Measurements from ENCODE around the gene SERPINA1. TPM values are rescaled to one million over a fixed set of nuclear protein-coding genes. Genes with fewer than 3 reads are reported as not detected.

The SERPINA1 gene
- total RNA-seq, 1 experiment from 2014 or later, result 235 TPM

GRCh38 chr14:94403312-94403932 is 15.0 kb upstream of the SERPINA1 start:
- Mint-ChIP-seq H3K27ac (ENCODE audit: unreplicated experiment) (no peak overlapping the region), H3K4me1 (ENCODE audit: low read depth, unreplicated experiment) (peaks cover 2% of the 10 kb centered on the region), H3K4me3 (ENCODE audit: low read depth, unreplicated experiment) (no peak overlapping the region), H3K36me3 (ENCODE audit: insufficient read depth, unreplicated experiment) (no peaks in the 10 kb centered on the region), H3K9me3 (ENCODE audit: low read depth, unreplicated experiment) (no peaks in the 10 kb centered on the region), H3K27me3 (ENCODE audit: unreplicated experiment) (no peaks in the 10 kb centered on the region)
- CTCF ChIA-PET, result no interaction called here
- no peak for DNase-seq
- no TSS peak for BruUV-seq (replicated peaks)
- TF ChIP-seq CTCF (IDR thresholded peaks at IDR 0.05; ENCODE audit: unreplicated experiment), result no peak
- intact Hi-C loops (cut with micrococcal nuclease; ENCODE audit: unreplicated experiment), result no loop called here

- no peak for DNase-seq
- TF ChIP-seq CTCF (IDR thresholded peaks at IDR 0.05; ENCODE audit: unreplicated experiment), result no peak
- H3K36me3 Mint-ChIP-seq (ENCODE audit: insufficient read depth, unreplicated experiment), result no peaks in the 10 kb centered on the region
- peaks cover 24% of the 10 kb centered on the region for H3K4me1 Mint-ChIP-seq (ENCODE audit: low read depth, unreplicated experiment)
- H3K4me3 Mint-ChIP-seq (ENCODE audit: low read depth, unreplicated experiment), result no peak overlapping the region
- no TSS peak for BruUV-seq (replicated peaks)
- H3K27ac Mint-ChIP-seq (ENCODE audit: unreplicated experiment), result no peak overlapping the region
- H3K27me3 Mint-ChIP-seq (ENCODE audit: unreplicated experiment), result no peaks in the 10 kb centered on the region
- H3K9me3 Mint-ChIP-seq (ENCODE audit: low read depth, unreplicated experiment), result no peaks in the 10 kb centered on the region
- CTCF ChIA-PET, result interaction anchor here (0.6 kb wide), 1 partner anchor 85 kb away, joined by 8 read pairs; no protein-coding TSS in a partner anchor
- intact Hi-C loops (cut with micrococcal nuclease; ENCODE audit: unreplicated experiment), result no loop called here
Measured at GRCh38 chr14:94401083-94401482, 12.7 kb upstream of the SERPINA1 start.

- Mint-ChIP-seq H3K27ac (ENCODE audit: unreplicated experiment) (no peak overlapping the region), H3K36me3 (ENCODE audit: insufficient read depth, unreplicated experiment) (no peaks in the 10 kb centered on the region), H3K4me1 (ENCODE audit: low read depth, unreplicated experiment) (peaks cover 30% of the 10 kb centered on the region), H3K4me3 (ENCODE audit: low read depth, unreplicated experiment) (no peak overlapping the region), H3K27me3 (ENCODE audit: unreplicated experiment) (no peaks in the 10 kb centered on the region), H3K9me3 (ENCODE audit: low read depth, unreplicated experiment) (no peaks in the 10 kb centered on the region)
- no TSS peak for BruUV-seq (replicated peaks)
- intact Hi-C loops (cut with micrococcal nuclease; ENCODE audit: unreplicated experiment), result no loop called here
- no peak for DNase-seq
- no peak for TF ChIP-seq CTCF (IDR thresholded peaks at IDR 0.05; ENCODE audit: unreplicated experiment)
- CTCF ChIA-PET, result no interaction called here
Measured at GRCh38 chr14:94400422-94400841, 12.0 kb upstream of the SERPINA1 start.

GRCh38 chr14:94398536-94398935 is 10.1 kb upstream of the SERPINA1 start:
- no peak for TF ChIP-seq CTCF (IDR thresholded peaks at IDR 0.05; ENCODE audit: unreplicated experiment)
- no TSS peak for BruUV-seq (replicated peaks)
- CTCF ChIA-PET, result interaction anchor here (0.8 kb wide), 1 partner anchor 75 kb away, joined by 3 read pairs; no protein-coding TSS in a partner anchor
- Mint-ChIP-seq H3K4me1 (ENCODE audit: low read depth, unreplicated experiment) (peaks cover 49% of the 10 kb centered on the region), H3K27ac (ENCODE audit: unreplicated experiment) (no peak overlapping the region), H3K4me3 (ENCODE audit: low read depth, unreplicated experiment) (no peak overlapping the region), H3K36me3 (ENCODE audit: insufficient read depth, unreplicated experiment) (no peaks in the 10 kb centered on the region), H3K27me3 (ENCODE audit: unreplicated experiment) (no peaks in the 10 kb centered on the region), H3K9me3 (ENCODE audit: low read depth, unreplicated experiment) (no peaks in the 10 kb centered on the region)
- no peak for DNase-seq
- intact Hi-C loops (cut with micrococcal nuclease; ENCODE audit: unreplicated experiment), result loop anchor here (5.0 kb wide), 1 partner anchor 266 kb away; no protein-coding TSS in a partner anchor
